ENCODE measurements around the gene ARMH4.

The ARMH4 gene

DNA sequence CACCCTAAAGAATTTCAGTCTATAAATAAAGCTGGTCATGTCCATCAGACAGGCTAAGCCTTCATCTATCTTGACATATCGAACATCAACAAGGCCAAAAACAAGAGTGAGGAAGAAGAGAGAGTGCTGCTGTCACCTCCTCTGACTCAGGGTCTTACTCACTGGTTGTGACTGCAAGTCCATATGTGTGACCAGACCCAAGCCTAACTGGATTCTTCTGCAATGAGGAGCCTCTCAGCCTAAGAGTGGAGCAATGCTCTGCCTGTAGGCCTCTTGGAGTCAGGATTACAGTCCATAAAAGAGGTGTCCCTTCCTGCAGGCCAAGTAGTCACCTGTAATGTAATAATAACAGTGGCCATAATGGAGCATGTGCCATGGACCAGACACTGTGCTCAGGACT, 165.0 kb downstream of the ARMH4 start:
- TF ChIP-seq, protein P1, sequence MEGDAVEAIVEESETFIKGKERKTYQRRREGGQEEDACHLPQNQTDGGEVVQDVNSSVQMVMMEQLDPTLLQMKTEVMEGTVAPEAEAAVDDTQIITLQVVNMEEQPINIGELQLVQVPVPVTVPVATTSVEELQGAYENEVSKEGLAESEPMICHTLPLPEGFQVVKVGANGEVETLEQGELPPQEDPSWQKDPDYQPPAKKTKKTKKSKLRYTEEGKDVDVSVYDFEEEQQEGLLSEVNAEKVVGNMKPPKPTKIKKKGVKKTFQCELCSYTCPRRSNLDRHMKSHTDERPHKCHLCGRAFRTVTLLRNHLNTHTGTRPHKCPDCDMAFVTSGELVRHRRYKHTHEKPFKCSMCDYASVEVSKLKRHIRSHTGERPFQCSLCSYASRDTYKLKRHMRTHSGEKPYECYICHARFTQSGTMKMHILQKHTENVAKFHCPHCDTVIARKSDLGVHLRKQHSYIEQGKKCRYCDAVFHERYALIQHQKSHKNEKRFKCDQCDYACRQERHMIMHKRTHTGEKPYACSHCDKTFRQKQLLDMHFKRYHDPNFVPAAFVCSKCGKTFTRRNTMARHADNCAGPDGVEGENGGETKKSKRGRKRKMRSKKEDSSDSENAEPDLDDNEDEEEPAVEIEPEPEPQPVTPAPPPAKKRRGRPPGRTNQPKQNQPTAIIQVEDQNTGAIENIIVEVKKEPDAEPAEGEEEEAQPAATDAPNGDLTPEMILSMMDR (IDR thresholded peaks at IDR 0.05) = no peak
- DNase-seq (ENCODE audit: low spot score) = no peak
- no peak overlapping the region for H3K4me3 ChIP-seq
- no peak overlapping the region for H3K27ac ChIP-seq

DNA sequence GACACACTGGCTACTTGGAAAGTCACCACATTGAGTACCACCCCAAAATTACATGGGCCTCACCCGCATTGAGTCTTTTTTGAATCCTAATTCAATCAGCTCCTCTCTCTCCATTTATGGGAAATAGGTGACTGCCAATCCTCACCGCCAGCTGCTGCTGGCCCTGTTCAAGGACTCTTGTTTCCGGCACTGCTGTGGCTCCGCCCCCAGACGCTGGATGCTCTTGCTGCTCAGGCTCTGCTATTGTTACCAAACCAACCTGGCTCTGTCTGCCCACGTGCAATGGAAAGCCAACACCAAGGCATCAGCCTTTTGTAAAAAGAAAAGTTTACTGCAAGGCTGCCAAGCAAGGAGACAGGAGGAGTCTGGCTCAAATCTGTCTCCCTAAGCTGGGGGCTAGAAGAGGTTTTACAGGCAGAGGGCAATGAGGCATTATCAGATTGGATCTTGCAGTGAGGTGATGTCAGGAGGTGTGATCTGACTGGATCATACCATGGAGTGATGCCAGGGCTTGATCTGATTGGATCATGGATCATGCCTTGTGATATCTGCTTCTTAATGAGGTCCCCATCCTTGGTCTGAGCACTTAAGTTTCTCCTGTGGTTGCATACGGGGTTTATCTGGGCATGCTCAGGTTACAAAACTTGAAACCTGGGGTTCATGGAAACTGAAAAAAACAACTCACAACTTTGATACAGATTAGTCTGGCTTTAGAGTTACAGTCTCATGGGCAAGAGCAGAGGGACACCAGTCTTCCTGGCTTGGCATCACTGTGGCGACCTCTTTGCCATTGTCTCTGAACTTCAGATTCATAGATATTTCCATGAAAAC, 169.0 kb downstream of the ARMH4 start:
- DNase-seq (ENCODE audit: low spot score) = no peak
- TF ChIP-seq, protein P1 (IDR thresholded peaks at IDR 0.05) = no peak
- H3K4me3 ChIP-seq = no peak overlapping the region
- no peak overlapping the region for H3K27ac ChIP-seq

DNA sequence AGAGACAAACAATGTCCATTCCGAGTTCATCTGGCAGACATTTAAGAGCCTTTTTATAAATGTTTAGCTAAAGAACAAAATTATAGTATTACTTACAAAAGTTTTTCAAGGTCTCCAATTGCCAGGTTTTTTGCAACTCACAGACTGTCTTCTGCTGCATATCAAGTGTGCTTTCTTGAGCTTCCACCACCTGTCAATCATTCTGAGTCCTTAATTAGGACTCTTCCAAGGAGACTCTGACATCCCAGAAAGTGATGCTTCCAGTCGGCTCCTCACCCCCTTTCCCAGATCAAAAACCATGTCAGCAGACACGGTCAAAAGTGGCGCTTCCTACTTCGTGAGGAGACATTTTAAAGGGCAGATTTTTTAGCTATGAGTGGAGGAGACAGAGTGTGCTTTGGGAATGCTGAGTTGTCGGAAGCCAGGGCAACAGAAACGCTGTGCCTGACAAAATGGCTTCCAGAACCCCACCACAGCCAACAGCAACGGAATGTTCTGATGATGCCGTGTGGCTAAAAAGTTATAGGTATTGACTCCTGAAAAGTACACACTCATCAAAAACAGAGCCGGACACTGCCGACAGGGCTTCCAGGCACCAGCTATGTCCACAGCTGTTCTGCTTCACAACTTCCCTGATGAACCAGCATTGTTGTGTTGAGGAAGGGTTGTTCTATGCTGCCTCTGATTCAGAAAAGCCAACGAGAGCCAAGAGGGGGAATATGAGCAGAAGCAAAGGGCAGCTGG, 170.0 kb downstream of the ARMH4 start:
- no peak for DNase-seq (ENCODE audit: low spot score)
- TF ChIP-seq, protein P1 (IDR thresholded peaks at IDR 0.05) = no peak
- H3K4me3 ChIP-seq = no peak overlapping the region
- H3K27ac ChIP-seq = no peak overlapping the region

DNA sequence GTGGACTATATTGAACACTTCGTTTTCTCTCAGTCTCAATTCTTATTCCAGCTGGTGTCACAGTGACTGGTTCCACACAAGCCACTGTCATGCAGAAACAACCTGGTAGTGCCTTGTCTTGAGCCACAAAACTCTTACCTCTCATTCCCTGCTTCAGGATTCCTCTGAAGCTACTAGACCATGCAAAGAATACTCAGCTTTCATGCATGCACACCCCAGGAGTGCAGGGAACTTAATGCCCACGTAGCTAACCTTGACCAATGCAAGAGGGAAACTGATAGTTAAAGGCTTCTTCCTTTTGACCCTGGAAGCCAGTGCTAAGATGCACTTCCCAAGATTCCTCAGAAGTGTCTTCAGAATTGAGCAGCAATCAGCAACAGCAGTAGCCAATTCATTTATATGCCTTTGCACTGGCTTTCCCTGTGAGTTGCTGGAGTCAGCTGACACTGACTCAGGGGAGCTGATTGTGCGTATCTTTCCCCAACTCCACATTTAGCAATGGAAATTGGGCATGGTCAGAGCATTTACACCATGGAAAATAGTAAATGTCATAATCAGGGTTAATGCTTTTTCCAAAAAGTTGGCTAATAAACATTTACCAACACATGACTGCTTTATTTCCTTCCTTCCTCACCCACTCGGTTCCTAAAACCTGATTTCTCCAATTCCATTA, 172.5 kb downstream of the ARMH4 start:
- TF ChIP-seq, protein P1 (IDR thresholded peaks at IDR 0.05) = no peak
- Histone ChIP-seq H3K27ac (no peak overlapping the region), H3K4me3 (no peak overlapping the region)
- no peak for DNase-seq (ENCODE audit: low spot score)

DNA sequence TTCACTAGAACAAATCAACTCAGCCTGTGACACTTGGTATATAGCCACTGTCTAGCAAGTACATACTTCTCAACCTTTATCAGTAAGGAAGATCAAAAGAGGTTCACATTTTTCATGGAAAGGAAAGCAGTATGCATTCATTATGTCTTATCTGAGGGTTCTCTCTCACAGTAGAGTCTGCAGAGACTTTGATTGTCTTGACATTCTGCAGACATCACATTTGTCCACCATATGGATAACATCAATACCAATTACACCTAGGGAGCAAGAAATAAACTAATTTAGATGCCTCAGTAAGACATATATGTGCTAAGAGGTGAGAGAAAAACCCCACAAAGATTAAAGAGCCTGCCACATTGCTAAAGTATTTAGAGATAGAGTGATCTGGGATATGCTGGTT, 175.3 kb downstream of the ARMH4 start:
- no peak overlapping the region for H3K27ac ChIP-seq
- TF ChIP-seq, protein P1 (IDR thresholded peaks at IDR 0.05) = no peak
- DNase-seq (ENCODE audit: low spot score) = no peak
- H3K4me3 ChIP-seq = no peak overlapping the region

DNA sequence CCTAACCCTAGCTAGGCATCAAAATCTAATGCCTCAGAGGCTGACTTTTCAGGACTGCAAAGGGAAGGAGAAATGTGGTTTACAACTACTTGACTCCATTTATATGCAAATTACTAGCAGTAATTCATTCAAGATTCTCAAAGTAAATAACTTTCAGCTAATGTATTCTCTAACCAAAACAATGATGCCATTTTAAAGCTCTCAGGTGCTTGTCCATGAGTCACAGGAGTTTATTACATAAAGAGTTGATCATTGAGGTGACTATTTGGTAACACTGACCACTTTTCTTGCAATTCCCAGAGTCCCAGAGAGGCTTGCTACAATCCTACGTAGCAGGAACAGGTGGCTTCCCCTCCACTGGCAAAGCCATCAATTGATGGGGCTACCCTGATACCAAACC, 177.1 kb downstream of the ARMH4 start:
- TF ChIP-seq, protein P1 (IDR thresholded peaks at IDR 0.05) = no peak
- Histone ChIP-seq H3K27ac (no peak overlapping the region), H3K4me3 (no peak overlapping the region)
- DNase-seq (ENCODE audit: low spot score) = no peak

Measured in coronary artery (tissue), 2 donors.